GM12872 (cell line): ENCODE measurements around the gene PSMD10.

ENCODE experiments used
- TF ChIP-seq, protein P1 (sequence below): IDR thresholded peaks from 3 replicates; pipeline ENCODE4 v1.5.1; 2011; ENCODE audit warnings: low read depth, mild to moderate bottlenecking, low read length, moderate library complexity; ENCODE audit not compliant: insufficient read depth

PSMD10 gene

DNA sequence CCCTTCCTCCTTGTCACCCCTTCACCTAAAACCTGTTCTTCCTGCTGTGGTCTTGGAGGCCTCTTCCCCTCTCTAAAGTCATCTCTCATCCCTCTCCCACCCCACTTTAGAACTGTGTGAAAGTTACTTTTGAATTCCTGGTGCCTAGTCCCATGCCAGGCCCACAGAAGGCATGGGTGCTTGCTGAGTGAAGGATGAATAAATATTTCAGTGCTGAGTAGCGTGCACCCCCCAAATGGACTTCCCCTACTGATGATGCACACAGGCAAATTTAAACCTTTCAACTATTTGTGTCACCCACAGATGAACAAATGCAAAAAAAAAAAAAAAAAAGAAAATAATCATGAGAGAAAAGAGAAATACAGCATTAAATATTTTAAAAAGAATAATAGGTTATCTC, 19.8 kb downstream of the PSMD10 start:
- TF ChIP-seq, protein P1, sequence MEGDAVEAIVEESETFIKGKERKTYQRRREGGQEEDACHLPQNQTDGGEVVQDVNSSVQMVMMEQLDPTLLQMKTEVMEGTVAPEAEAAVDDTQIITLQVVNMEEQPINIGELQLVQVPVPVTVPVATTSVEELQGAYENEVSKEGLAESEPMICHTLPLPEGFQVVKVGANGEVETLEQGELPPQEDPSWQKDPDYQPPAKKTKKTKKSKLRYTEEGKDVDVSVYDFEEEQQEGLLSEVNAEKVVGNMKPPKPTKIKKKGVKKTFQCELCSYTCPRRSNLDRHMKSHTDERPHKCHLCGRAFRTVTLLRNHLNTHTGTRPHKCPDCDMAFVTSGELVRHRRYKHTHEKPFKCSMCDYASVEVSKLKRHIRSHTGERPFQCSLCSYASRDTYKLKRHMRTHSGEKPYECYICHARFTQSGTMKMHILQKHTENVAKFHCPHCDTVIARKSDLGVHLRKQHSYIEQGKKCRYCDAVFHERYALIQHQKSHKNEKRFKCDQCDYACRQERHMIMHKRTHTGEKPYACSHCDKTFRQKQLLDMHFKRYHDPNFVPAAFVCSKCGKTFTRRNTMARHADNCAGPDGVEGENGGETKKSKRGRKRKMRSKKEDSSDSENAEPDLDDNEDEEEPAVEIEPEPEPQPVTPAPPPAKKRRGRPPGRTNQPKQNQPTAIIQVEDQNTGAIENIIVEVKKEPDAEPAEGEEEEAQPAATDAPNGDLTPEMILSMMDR: no peak

DNA sequence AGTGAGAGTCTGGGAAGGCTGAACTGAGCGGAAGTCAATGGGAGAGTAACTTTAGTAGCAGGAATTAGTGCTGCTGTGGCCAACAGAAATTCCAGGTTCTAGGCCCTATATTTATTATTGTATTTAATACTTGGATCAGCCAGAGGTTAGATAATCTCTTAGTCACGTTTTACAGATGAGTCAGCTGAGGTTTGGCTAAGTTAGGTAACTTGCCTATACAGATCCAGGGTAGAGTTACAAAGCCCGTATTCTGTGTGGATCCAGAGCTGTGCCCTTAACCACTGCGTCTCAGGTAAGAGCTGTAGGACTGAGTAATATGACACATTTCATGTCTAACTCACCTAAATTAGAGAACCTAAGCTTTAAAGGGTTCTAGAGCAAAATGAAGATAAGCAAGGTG, 20.5 kb downstream of the PSMD10 start:
- TF ChIP-seq, protein P1: no peak

DNA sequence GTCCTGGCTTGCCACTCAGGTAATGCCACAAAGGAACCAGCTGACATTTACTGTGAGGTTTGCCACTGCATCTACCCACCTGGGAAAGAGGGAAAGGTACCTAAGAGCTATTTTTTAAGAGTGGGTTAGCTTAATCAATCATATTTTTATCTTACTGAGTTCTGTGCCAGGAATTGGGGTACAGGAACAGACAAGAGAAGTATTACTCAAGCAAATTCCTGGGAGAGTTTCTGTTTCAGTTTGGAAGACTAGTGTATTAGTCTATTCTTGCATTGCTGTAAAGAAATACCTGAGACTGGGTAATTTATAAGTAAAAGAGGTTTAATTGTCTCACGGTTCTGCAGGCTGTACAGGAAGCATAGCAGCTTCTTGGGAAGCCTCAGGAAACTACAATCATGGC, 23.2 kb downstream of the PSMD10 start:
- TF ChIP-seq, protein P1: no peak

DNA sequence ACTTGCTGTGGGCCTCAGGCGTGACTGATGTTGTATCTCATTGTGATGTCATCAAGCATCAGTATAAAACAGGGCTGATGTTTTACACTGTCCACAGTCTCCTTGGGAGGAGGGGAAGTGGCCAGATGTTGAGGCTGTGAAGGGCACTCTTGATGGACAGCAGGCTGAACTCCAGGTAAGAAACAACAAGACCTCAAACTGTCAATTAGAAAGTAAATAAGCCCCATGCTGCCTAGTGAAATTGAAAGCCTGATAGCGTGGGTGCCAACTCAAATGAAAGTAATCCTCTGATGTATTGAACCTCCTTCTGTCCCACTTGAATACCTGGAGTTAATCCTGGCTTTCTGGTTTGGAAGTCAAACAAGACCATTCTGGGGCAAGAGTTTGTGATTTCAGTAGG, 26.7 kb downstream of the PSMD10 start:
- TF ChIP-seq, protein P1: no peak

DNA sequence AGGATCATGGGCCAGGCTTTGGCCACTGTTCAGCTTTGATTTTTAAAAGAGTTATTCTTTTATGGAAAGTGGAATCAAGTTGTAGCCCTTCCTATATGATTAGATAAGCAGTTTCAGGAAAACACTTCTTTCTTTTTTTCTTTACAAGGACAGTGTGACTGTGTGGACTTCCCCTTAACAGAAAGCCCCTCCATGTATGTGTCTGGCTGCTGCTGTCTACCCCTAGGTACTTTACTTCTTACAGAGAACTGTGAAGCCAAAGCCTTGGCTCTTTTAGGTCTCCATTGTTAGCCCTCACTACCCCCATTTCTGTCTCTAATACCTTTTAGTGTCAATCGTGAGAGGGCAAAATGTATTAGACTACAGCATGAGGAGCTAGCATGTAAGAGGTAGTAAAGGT, 27.3 kb downstream of the PSMD10 start:
- TF ChIP-seq, protein P1: no peak

DNA sequence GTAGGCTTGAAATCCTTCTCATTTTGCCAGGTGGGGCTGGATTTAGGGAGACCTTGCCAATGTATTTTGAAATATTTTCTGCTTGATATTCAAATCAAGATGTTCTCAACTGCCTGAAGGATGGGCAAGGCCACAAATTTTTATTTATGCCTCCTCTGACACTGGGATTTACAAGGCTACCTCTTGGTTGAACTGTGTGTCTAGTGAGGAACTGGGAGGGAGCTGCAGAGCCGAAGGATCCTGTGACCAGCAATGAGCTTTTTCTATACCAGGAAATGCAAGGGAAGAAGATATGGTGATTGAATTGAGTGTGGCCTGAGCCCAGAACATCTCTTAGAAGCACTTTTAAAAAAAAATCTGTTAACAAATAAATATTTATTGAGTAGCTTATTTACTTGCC, 31.5 kb downstream of the PSMD10 start:
- TF ChIP-seq, protein P1: no peak

DNA sequence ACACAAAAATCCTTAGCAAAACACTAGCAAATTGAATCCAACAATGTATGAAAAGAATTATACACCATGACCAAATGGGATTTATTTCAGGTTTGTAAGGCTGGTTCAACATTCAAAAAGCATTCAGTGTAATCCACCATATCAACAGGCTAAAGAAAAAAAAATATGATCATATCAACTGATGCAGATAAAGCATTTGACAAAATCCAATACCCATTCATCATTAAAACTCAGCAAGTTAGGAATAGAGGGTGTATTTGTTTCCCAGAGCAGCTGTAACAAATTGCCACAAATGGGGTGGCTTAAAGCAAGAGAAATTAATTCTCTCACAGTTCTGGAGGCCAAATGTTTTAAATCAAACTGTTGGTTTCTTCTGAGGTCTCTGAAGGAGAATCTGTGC, 35.8 kb downstream of the PSMD10 start:
- TF ChIP-seq, protein P1: no peak

DNA sequence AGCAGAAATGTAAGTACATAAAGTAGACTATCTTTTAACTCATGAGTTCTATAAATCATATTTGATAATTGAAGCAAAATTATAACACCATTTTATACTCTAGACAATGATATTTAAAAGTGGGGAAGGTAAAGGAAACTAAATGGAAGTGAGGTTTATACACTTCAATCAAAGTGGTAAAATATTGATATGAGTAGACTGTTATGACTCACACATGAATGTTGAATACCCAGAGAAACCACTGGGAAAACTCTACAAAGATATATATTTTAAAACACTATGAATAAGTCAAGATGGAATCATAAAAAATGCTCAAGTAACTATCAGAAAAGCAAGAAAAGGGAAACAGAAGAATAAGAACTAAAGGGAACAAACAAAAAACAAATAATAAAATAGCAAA, 38.1 kb downstream of the PSMD10 start:
- TF ChIP-seq, protein P1: no peak
